ENCODE results near the gene RETREG3.

DNA sequence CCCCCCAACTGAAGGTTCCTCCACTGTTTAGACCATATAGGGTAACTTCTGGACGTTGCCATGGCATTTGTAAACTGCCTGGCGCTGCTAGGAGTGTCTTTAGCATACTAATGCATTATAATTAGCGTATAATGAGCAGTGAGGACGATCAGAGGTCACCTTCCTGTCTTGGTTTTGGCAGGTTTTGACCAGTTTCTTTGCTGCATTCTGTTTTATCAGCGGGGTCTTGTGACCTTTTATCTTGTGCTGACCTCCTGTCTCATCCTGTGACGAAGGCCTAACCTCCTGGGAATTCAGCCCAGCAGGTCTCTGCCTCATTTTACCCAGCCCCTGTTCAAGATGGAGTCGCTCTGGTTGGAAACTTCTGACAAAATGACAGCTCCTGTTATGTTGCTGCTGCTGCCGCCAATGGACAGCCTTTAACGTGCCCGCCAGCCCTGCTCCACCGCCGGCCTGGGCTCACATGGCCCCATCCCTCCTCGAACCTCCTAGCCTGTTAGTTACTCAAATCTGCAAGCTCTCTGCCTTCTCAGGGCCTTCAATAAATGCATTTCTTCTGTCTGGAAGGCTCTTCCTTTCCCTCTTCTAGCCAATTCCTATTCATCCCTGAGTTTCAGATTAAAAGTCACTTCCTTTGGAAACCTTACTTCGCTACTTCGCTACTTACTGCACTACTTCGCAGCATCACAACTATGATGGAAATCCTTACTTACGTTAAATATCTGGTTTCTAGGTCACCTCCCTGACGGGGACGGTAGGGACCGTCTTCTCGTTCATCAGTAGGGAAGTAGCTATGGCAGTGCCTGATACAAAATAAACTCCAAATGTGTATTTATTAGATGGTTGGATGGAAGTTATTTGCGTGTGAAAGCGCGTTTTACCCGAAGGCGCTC is 73.8 kb downstream of the RETREG3 start:
- TF ChIP-seq POLR2A (IDR thresholded peaks at IDR 0.05) (no peak), CTCF (IDR thresholded peaks at IDR 0.05) (no peak)
